HepG2 (cell line): ENCODE measurements around the gene SLC25A33. TPM values are rescaled to one million over a fixed set of nuclear protein-coding genes. Genes with fewer than 3 reads are reported as not detected.

ENCODE experiments used
- KLF6 ChIP-seq: IDR thresholded peaks from 2 replicates; pipeline ENCODE4 v1.8.0; 2016; ENCODE audit warnings: missing biosample characterization, missing genetic modification reagents
- SALL1 ChIP-seq: sonication (generic); formaldehyde crosslinking; IDR thresholded peaks from 2 replicates; pipeline ENCODE4 v1.8.0; 2022; ENCODE audit warnings: mild to moderate bottlenecking, missing genetic modification reagents
- SOX5 ChIP-seq: IDR thresholded peaks from 2 replicates; pipeline ENCODE4 v1.6.1; 2016; ENCODE audit warnings: borderline replicate concordance
- ZFP82 ChIP-seq: sonication (generic); formaldehyde crosslinking; IDR thresholded peaks from 2 replicates; pipeline ENCODE4 v1.5.1; 2020; ENCODE audit warnings: mild to moderate bottlenecking, missing genetic modification reagents, borderline replicate concordance
- ZFX ChIP-seq: sonication (generic); formaldehyde crosslinking; IDR thresholded peaks from 2 replicates; pipeline ENCODE4 v1.4.0; 2020; ENCODE audit warnings: mild to moderate bottlenecking, low read depth, missing genetic modification reagents, moderate library complexity
- ZNF777 ChIP-seq: sonication (generic); formaldehyde crosslinking; IDR thresholded peaks from 2 replicates; pipeline ENCODE4 v1.4.0; 2020; ENCODE audit warnings: missing genetic modification reagents
- ZSCAN25 ChIP-seq: sonication (generic); formaldehyde crosslinking; IDR thresholded peaks from 2 replicates; pipeline ENCODE4 v1.8.0; 2022; ENCODE audit warnings: mild to moderate bottlenecking, missing genetic modification reagents
- polyA plus RNA-seq, 8 experiments: library from polyadenylated mRNA; depleted of rRNA in 3 of 8; stranded (reverse) in 7 of 8; unstranded in 1 of 8; fragments of >200 nt; fragmentation: Illumina TruSeq in 4 of 8; extraction: Trizol in 4 of 8; gene quantifications; 2 replicates each; pipeline versions ENCODE4 v1.2.1 to v1.2.3, GENCODE V29; 2011 to 2016; ENCODE audit warnings: low read depth in 4 of 8, missing spikeins in 1 of 8, mixed read lengths in 1 of 8; ENCODE audit not compliant: insufficient read depth in 1 of 8
- total RNA-seq, 5 experiments: library from RNA; depleted of rRNA; stranded (reverse); fragments of >200 nt; fragmentation: Illumina TruSeq; extraction: Trizol; gene quantifications; 2 replicates each; pipeline ENCODE4 v1.2.3, GENCODE V29; 2016; ENCODE audit warnings: low read depth in 1 of 5
- TF ChIP-seq, protein P1 (sequence below): sonication (generic); formaldehyde crosslinking; IDR thresholded peaks from 2 replicates; pipeline ENCODE4 v1.5.1; 2020; ENCODE audit warnings: mild to moderate bottlenecking, missing genetic modification reagents, borderline replicate concordance
- TF ChIP-seq, protein P2 (sequence below): sonication (generic); formaldehyde crosslinking; IDR thresholded peaks from 2 replicates; pipeline ENCODE4 v1.5.0; 2020; ENCODE audit warnings: mild to moderate bottlenecking, missing genetic modification reagents, borderline replicate concordance
- TF ChIP-seq, protein P3 (sequence below): sonication (generic); formaldehyde crosslinking; IDR thresholded peaks from 2 replicates; pipeline ENCODE4 v1.8.1; 2023; ENCODE audit warnings: missing genetic modification reagents, mild to moderate bottlenecking, borderline replicate concordance
- TF ChIP-seq, protein P4 (sequence below): IDR thresholded peaks from 2 replicates; pipeline ENCODE4 v1.4.0; 2020; ENCODE audit warnings: mild to moderate bottlenecking, missing genetic modification reagents

The SLC25A33 gene
- total and polyA plus RNA-seq, 2 of the 13 experiments (the other 11 are each of a cell fraction or from before 2014, with no cell fraction given), result 15.4 to 50.3 TPM

DNA sequence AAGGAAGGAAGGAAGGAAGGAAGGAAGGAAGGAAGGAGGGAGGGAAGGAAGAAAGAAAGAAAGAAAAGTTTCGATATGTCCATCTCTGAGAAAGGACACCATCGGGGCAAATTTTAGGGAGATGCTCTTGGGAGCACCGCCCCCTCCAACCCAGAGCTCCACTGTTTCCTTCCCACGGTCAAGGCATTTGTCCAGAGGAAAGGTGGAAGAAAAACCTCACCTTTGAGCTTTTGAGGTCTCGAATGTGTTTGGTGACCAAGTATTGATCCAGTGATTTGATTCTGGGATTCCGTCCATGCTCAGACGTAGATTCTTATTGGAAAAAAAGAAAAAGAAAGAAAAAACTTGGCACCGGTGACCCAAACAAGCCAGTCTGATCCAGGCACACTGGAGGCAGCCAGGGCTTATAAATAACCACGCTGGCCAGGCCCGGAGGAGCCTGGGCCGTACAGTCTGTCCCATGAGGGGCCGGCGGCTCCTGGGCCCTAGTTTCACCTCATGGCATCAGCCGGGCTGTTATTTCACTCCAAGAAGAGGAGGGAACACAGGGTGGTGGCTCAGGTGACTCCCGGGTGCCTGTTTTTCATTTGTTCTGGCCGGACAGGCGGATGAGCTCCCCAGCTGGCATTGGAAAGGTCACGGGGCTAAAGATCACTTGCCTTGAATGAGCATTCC lies 36.1 kb upstream of the SLC25A33 start (continued):
- TF ChIP-seq, protein P1, sequence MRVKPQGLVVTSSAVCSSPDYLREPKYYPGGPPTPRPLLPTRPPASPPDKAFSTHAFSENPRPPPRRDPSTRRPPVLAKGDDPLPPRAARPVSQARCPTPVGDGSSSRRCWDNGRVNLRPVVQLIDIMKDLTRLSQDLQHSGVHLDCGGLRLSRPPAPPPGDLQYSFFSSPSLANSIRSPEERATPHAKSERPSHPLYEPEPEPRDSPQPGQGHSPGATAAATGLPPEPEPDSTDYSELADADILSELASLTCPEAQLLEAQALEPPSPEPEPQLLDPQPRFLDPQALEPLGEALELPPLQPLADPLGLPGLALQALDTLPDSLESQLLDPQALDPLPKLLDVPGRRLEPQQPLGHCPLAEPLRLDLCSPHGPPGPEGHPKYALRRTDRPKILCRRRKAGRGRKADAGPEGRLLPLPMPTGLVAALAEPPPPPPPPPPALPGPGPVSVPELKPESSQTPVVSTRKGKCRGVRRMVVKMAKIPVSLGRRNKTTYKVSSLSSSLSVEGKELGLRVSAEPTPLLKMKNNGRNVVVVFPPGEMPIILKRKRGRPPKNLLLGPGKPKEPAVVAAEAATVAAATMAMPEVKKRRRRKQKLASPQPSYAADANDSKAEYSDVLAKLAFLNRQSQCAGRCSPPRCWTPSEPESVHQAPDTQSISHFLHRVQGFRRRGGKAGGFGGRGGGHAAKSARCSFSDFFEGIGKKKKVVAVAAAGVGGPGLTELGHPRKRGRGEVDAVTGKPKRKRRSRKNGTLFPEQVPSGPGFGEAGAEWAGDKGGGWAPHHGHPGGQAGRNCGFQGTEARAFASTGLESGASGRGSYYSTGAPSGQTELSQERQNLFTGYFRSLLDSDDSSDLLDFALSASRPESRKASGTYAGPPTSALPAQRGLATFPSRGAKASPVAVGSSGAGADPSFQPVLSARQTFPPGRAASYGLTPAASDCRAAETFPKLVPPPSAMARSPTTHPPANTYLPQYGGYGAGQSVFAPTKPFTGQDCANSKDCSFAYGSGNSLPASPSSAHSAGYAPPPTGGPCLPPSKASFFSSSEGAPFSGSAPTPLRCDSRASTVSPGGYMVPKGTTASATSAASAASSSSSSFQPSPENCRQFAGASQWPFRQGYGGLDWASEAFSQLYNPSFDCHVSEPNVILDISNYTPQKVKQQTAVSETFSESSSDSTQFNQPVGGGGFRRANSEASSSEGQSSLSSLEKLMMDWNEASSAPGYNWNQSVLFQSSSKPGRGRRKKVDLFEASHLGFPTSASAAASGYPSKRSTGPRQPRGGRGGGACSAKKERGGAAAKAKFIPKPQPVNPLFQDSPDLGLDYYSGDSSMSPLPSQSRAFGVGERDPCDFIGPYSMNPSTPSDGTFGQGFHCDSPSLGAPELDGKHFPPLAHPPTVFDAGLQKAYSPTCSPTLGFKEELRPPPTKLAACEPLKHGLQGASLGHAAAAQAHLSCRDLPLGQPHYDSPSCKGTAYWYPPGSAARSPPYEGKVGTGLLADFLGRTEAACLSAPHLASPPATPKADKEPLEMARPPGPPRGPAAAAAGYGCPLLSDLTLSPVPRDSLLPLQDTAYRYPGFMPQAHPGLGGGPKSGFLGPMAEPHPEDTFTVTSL (CRISPR knock-in tag), result no peak
- TF ChIP-seq SALL1 (CRISPR knock-in tag), result peak; percentile 65; the same call in 1 of the 2 replicates
- TF ChIP-seq SOX5 (CRISPR knock-in tag), result peak; percentile 27; the same call in 1 of the 2 replicates
- TF ChIP-seq ZFP82 (CRISPR knock-in tag), result no peak
- TF ChIP-seq ZNF777 (CRISPR knock-in tag), result 0 out of 2 replicates have a peak, but pooled peaks have one; percentile 32
- TF ChIP-seq, protein P2, sequence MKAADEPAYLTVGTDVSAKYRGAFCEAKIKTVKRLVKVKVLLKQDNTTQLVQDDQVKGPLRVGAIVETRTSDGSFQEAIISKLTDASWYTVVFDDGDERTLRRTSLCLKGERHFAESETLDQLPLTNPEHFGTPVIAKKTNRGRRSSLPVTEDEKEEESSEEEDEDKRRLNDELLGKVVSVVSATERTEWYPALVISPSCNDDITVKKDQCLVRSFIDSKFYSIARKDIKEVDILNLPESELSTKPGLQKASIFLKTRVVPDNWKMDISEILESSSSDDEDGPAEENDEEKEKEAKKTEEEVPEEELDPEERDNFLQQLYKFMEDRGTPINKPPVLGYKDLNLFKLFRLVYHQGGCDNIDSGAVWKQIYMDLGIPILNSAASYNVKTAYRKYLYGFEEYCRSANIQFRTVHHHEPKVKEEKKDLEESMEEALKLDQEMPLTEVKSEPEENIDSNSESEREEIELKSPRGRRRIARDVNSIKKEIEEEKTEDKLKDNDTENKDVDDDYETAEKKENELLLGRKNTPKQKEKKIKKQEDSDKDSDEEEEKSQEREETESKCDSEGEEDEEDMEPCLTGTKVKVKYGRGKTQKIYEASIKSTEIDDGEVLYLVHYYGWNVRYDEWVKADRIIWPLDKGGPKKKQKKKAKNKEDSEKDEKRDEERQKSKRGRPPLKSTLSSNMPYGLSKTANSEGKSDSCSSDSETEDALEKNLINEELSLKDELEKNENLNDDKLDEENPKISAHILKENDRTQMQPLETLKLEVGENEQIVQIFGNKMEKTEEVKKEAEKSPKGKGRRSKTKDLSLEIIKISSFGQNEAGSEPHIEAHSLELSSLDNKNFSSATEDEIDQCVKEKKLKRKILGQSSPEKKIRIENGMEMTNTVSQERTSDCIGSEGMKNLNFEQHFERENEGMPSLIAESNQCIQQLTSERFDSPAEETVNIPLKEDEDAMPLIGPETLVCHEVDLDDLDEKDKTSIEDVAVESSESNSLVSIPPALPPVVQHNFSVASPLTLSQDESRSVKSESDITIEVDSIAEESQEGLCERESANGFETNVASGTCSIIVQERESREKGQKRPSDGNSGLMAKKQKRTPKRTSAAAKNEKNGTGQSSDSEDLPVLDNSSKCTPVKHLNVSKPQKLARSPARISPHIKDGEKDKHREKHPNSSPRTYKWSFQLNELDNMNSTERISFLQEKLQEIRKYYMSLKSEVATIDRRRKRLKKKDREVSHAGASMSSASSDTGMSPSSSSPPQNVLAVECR (CRISPR knock-in tag), result peak; percentile 16; the same call in 1 of the 2 replicates
- TF ChIP-seq, protein P3, sequence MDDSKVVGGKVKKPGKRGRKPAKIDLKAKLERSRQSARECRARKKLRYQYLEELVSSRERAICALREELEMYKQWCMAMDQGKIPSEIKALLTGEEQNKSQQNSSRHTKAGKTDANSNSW (CRISPR knock-in tag), result no peak
- TF ChIP-seq ZSCAN25 (CRISPR knock-in tag), result no peak
- TF ChIP-seq, protein P4, sequence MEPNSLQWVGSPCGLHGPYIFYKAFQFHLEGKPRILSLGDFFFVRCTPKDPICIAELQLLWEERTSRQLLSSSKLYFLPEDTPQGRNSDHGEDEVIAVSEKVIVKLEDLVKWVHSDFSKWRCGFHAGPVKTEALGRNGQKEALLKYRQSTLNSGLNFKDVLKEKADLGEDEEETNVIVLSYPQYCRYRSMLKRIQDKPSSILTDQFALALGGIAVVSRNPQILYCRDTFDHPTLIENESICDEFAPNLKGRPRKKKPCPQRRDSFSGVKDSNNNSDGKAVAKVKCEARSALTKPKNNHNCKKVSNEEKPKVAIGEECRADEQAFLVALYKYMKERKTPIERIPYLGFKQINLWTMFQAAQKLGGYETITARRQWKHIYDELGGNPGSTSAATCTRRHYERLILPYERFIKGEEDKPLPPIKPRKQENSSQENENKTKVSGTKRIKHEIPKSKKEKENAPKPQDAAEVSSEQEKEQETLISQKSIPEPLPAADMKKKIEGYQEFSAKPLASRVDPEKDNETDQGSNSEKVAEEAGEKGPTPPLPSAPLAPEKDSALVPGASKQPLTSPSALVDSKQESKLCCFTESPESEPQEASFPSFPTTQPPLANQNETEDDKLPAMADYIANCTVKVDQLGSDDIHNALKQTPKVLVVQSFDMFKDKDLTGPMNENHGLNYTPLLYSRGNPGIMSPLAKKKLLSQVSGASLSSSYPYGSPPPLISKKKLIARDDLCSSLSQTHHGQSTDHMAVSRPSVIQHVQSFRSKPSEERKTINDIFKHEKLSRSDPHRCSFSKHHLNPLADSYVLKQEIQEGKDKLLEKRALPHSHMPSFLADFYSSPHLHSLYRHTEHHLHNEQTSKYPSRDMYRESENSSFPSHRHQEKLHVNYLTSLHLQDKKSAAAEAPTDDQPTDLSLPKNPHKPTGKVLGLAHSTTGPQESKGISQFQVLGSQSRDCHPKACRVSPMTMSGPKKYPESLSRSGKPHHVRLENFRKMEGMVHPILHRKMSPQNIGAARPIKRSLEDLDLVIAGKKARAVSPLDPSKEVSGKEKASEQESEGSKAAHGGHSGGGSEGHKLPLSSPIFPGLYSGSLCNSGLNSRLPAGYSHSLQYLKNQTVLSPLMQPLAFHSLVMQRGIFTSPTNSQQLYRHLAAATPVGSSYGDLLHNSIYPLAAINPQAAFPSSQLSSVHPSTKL, result peak; percentile 40
- TF ChIP-seq ZFX, result peak; percentile 33; the same call in 1 of the 2 replicates
- 0 out of 2 replicates have a peak, but pooled peaks have one; percentile 47 for TF ChIP-seq KLF6 (CRISPR knock-in tag)
